ENCODE measurements around the gene HIRA. TPM values are rescaled to one million over a fixed set of nuclear protein-coding genes. Genes with fewer than 3 reads are reported as not detected.

The HIRA gene
- total and polyA plus RNA-seq, 9 of the 15 experiments (the other 6 are each of a cell fraction or from before 2014, with no cell fraction given) = 0.96 to 132 (median 58.4) TPM

- TF ChIP-seq THAP12 (CRISPR knock-in tag; IDR thresholded peaks at IDR 0.05) = no peak
- TF ChIP-seq NUFIP1 (IDR thresholded peaks at IDR 0.05; ENCODE audit: partially characterized antibody) = no peak
- TF ChIP-seq SRSF3 (IDR thresholded peaks at IDR 0.05; ENCODE audit: insufficient read depth, low read length) = no peak
- no peak for TF ChIP-seq TRIM28 (IDR thresholded peaks at IDR 0.05)
- no peak for TF ChIP-seq CBX1 (IDR thresholded peaks at IDR 0.05; ENCODE audit: low read depth)
- TF ChIP-seq MGA (IDR thresholded peaks at IDR 0.05) = peak; percentile 91
- TF ChIP-seq NFIC (IDR thresholded peaks at IDR 0.05) = no peak
- no peak for TF ChIP-seq ZNF165 (CRISPR knock-in tag; IDR thresholded peaks at IDR 0.05; ENCODE audit: borderline replicate concordance)
- no peak for TF ChIP-seq TEAD2 (tag; IDR thresholded peaks at IDR 0.05)
- TF ChIP-seq, protein P1, sequence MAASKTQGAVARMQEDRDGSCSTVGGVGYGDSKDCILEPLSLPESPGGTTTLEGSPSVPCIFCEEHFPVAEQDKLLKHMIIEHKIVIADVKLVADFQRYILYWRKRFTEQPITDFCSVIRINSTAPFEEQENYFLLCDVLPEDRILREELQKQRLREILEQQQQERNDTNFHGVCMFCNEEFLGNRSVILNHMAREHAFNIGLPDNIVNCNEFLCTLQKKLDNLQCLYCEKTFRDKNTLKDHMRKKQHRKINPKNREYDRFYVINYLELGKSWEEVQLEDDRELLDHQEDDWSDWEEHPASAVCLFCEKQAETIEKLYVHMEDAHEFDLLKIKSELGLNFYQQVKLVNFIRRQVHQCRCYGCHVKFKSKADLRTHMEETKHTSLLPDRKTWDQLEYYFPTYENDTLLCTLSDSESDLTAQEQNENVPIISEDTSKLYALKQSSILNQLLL (CRISPR knock-in tag; IDR thresholded peaks at IDR 0.05; ENCODE audit: borderline replicate concordance) = no peak
- no peak for TF ChIP-seq POLR2AphosphoS5 (IDR thresholded peaks at IDR 0.05; ENCODE audit: control insufficient read depth, insufficient read depth, low read depth, low read length)
These were observed 140.9 kb downstream of the HIRA start (continued) for GRCh38 chr22:19290400-19291217.
